NCI-H2196 treated with DMSO at 0.1 percent for 48 hours (cell line): Measurements from ENCODE around the gene KCTD1.
"Not testable (repeated sequence)": the region's sequence is repeated elsewhere in the genome, so short reads cannot be mapped to it uniquely, and the experiment has no call there.

Experiments
- DNase-seq: peaks from one replicate; lab custom pipeline; 2025; ENCODE audit not compliant: unreplicated experiment; lab: John Stamatoyannopoulos, UW

KCTD1 gene

GRCh38 chr18:26458526-26459232, 89.7 kb downstream of the KCTD1 start:
- DNase-seq: no peak

GRCh38 chr18:26457611-26458353, 90.6 kb downstream of the KCTD1 start:
- DNase-seq: no peak

GRCh38 chr18:26457195-26457594, 91.2 kb downstream of the KCTD1 start:
- DNase-seq: no peak

DNA sequence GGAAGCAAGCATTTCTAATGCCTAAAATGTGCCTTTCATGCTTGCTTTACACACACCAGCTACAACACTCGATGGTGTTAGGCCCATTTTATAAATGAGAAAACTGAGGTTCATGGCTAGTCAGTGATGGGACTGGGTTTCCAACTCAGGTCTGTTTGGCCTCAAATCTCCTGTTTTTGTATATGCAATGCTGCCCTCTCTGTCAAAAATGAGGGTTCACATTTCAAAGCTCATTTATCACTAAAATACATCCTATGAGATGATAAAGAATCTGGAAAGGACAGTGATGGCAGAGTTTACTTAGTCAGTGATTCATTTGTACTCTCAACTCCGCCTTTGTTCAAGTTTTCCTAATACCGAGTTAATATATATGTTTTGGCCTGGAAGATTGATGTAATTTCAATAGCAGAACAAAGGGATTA, 92.3 kb downstream of the KCTD1 start:
- DNase-seq: no peak

DNA sequence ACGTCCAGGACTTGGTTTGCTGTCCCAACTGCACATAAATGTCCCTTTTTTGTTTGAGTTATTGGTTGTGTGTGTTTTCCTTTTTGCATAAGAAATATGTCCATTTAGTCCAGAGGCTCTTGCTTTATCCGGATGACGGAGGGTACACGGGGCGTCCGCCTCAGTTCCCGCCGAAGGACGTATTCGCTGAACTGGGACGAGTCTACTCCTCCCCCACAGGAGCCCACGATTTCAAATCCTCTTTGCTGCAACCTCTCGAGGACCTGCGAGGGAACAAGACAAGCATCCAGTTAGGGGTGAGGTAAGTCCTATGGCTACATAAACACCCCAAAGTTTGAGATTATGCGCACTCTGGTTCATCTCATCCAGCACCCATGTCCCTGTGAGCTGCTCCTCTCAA, 92.7 kb downstream of the KCTD1 start:
- no peak for DNase-seq

DNA sequence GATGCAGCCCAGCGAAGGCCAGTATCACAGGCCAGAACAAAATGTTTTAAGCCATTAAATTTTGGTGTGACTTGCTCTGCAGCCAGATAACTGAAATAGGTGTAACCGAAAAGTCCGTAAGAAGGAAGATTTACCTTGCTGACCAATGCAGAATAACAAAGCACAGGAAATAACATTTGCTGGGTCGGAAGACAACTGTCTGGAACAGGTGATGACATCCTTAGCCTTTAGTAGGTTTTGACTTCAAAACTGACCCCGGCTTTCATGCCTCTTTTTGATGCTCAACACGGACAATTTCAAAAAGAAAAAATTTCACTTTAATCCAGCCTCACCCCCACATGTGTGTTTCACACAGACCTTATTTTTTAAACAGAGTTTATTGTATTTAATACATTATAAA, 93.7 kb downstream of the KCTD1 start:
- no peak for DNase-seq

DNA sequence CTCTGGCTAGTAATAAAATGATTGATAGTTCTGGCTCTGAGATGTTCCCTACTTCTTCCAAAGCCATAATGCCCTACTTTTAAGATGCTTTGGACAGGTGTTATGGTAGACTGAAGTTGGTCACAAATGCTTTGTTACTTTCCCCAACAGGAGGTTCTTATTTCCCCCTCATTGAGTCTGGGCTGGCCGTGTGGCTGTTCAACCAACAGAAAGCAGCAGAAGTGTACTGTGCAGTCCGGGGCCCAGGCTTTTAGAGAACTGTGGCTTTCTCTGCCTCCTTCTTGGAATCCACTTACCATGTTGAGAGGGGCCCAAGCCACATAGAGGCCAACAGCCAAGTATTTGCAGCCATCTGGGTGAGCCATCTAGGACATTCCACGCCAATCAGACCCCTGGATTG, 94.2 kb downstream of the KCTD1 start:
- DNase-seq: no peak

- no peak for DNase-seq
These were observed 94.9 kb downstream of the KCTD1 start for GRCh38 chr18:26453386-26453901.

GRCh38 chr18:26450989-26451682, 97.2 kb downstream of the KCTD1 start:
- no peak for DNase-seq

GRCh38 chr18:26448714-26449159, 99.6 kb downstream of the KCTD1 start:
- DNase-seq: no peak

GRCh38 chr18:26443853-26444252, 104.5 kb downstream of the KCTD1 start:
- no peak for DNase-seq

DNA sequence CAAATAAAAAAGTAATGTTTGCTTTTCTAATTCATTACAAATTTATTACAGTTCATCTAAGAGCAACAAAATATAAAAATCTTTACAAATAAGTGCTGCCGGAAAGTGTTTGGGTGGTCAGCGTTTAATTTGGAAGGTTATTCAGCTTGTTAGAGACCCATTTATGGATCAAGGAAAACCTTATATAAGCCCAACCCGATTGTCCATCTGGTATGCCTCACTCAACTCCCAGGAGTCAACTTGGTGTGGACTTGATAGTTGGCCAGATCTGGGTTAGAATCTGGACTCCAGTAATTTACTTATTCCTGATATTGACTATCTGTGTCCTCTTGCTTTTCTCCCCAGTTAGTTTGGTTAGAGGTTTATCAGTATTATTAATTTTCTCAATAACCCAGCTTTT, 106.2 kb downstream of the KCTD1 start:
- no peak for DNase-seq

DNA sequence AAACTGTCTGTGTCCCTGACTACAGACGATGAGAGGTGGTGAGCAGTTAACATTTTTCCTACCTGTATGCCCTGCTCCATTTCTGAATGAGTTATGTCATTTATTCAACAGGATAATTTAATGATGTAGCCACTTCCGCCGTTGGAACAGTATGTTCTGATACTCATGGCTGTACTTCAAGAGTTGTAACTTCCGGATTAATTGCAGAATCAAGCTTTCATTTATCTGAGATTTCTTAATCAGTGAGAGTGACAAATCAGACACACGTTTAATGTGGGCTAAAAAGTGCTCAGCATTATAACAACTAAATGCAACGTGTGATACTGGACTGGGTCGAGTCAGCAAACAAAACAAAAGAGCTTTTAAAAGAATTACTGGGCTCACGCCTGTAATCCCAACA, 107.7 kb downstream of the KCTD1 start:
- DNase-seq: no peak

DNA sequence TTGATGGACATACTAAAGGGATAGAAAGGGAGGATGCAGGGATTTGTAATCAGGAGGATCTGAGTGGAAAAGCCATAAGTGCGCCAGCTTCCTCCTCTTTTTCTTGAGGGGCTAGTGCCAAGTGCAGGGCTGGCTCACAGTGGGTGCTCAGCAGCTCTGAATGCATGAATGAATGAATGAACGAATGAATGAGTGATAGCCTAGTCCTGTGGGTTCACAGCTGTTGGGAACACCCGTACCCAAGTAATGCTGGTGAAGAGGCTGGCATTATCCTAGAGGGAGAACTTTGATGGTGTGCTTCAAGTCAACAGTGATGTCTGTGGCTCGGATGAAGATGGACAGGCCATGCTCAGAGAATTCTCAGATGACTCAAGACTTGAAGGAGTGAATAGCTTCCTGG, 108.8 kb downstream of the KCTD1 start:
- no peak for DNase-seq

DNA sequence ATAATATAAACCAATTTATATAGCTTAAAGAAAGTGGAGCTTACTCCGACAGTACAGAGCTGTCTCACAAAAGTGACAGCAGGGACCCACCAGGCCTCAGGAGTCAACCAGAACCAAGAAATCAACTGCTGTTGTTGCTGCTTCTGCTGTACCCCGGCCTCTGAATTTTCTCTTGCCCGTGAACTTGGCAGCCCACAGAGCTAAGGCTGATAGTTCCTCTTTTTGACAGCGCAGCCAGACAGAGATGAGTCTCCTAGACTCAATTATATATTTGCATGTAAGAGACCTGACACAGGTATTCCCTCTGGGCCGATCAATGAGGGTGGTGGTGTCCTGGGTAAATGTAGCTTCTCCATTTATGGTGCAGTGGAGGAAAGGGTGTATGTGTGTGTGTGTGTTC, 109.4 kb downstream of the KCTD1 start:
- no peak for DNase-seq

DNA sequence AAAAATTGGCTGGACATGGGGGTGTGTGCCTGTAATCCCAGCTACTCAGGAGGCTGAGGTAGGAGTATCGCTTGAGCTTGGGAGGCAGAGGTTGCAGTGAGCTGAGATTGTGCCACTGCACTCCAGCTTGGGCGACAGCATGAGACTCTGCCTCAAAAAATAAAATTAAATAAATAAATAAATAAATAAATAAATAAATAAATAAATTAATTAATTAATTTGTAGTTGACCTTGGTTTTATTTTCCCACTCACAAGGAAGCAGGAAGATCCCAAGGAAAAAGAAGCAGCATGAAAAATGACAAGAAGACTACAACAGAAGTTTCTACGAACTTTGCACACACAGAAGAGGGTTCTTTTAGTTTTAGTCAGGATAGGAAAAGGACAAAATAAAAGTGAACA, 110.7 kb downstream of the KCTD1 start:
- not testable (repeated sequence) for DNase-seq

DNA sequence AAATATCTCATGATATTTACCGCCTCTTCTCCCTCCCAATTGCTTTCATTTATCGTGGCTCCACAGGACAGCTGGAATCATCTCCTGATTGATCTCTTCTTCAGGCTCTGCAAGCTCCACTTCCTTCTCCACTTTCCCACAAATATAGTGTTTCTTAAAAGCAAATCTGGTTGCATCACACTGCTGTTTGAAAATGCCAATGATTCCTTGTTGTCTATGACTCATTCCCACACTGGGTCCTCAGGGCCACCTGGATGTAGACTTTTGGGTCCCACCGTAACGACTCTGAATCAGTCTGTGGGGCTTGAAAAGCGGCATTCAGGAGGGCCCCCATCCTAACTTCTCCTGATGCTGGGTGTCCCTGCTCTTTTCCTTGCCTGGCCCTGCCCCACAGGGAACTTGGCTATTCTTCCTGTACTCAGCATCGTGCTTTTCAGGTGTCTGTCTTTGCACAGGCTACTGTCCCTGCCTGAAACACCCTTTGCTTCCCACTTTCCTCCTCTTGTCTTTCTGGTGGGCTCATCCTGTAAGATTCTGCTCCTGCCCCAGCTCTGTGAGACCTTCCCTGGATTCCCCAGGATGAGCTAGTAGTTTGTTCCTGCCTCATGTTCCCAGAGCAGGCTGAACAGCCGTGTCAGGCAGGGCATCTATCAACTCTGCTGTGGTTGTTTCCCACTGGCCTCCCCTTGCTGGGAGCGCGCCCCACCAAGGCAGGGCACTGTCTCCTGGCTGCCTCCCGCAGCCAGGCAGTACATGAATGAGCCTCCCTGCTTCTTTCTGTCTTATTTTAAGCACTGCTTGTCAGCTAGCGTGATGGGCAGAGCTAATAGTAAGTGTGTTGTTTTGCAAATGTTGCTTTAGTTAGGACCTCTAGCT, 111.9 kb downstream of the KCTD1 start:
- DNase-seq: no peak

DNA sequence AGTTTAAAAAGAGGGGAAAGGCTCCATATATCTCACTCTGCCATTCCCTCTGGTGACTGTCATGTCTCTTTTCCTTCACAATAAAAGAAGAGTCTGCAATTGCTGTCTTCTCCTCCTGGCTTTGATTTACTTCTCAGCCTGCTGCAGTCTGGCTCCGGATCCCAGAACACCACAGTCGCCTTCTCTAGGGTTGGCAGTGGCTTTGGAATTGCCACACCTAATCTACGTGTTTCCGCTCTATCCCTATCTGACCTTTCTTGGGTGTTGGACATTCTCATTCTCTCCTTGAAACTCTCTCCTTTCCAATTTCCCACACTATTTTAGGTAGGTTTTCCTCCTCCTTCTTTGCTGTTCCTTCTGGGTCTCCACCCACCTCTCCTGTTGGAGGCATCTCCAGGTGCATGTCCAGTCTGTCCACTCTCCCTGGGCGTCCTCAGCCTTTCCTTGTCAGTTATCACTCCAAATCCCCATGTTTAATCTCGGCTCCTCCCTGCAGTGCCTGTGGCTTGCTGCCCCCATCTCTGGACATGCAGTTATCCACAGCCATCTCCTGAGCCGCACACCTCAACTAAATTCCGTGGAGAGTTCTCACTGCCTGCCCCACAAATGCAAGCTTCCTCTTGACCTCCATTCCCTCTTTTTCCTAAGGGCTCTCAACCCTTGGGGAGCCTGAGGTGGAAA, 112.8 kb downstream of the KCTD1 start:
- DNase-seq: no peak

- no peak for DNase-seq
These were observed 113.5 kb downstream of the KCTD1 start for GRCh38 chr18:26434887-26435286.
